ENCODE results near the gene SERPINA5.

SERPINA5 gene, protein sequence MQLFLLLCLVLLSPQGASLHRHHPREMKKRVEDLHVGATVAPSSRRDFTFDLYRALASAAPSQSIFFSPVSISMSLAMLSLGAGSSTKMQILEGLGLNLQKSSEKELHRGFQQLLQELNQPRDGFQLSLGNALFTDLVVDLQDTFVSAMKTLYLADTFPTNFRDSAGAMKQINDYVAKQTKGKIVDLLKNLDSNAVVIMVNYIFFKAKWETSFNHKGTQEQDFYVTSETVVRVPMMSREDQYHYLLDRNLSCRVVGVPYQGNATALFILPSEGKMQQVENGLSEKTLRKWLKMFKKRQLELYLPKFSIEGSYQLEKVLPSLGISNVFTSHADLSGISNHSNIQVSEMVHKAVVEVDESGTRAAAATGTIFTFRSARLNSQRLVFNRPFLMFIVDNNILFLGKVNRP

GRCh38 chr14:94581127-94581999 is at the start of gene SERPINA5:
SERPINA5 (plus strand) TSS chr14:94581426; CDS start chr14:94587363, 5,937 bp downstream.
- H3K27me3 Mint-ChIP-seq: peaks cover 4% of the 10 kb centered on the region
- H3K4me3 Mint-ChIP-seq: no peak within 1 kb of the TSS
- H3K27ac Mint-ChIP-seq: no peak within 1 kb of the TSS
- H3K36me3 Mint-ChIP-seq: no peaks in the 10 kb centered on the region
- H3K9me3 Mint-ChIP-seq: no peaks in the 10 kb centered on the region
- H3K4me1 Mint-ChIP-seq: no peaks in the 10 kb centered on the region

- peaks cover 4% of the 10 kb centered on the region for H3K9me3 Mint-ChIP-seq
- no peaks in the 10 kb centered on the region for H3K4me1 Mint-ChIP-seq
- peaks cover 5% of the 10 kb centered on the region for H3K27me3 Mint-ChIP-seq
- no peak overlapping the region for H3K4me3 Mint-ChIP-seq
- no peaks in the 10 kb centered on the region for H3K36me3 Mint-ChIP-seq
- no peak overlapping the region for H3K27ac Mint-ChIP-seq
Observed at GRCh38 chr14:94532447-94532846, 48.8 kb upstream of the SERPINA5 start.

DNA sequence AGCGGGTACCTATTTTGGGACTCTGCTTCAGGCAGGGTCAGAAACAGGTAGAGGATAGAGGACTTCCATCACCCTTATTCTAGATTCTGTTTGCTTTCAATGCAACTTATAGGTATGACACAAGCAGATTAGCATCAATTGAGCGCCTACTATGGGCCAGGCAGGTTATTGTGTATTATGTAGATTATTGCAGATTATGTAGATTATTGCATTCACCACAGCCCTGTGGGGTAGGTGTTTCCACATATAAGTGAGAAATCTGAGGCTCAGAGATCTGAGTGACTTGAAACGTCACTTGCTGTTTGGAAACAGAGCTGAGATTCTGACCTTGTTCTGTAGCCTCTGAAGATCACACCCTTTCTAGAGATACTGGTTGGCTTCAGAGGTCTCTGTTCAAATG is 45.7 kb upstream of the SERPINA5 start:
- H3K9me3 Mint-ChIP-seq: peaks cover 4% of the 10 kb centered on the region
- H3K27ac Mint-ChIP-seq: no peak overlapping the region
- H3K4me1 Mint-ChIP-seq: no peaks in the 10 kb centered on the region
- H3K36me3 Mint-ChIP-seq: no peaks in the 10 kb centered on the region
- peaks cover 5% of the 10 kb centered on the region for H3K27me3 Mint-ChIP-seq
- H3K4me3 Mint-ChIP-seq: no peak overlapping the region

DNA sequence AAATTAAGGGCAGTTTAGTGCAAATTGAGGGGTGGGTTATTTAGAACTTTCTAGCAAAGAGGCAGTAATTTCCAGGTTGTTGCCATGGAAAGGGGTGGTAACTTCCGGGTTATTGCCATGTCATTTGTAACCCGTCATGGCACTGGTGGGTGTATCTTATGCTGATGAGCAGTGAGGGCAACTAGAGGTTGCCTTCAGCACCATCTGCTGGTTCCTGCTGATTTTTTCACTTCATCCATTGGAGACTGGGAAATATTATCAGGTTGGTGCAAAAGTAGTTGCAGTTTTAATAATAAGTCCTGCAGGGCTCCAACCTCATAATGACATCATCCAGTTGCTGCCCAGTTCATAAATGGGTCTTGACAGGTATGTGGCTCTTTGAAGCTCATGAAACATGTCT is 44.4 kb upstream of the SERPINA5 start:
- Mint-ChIP-seq H3K27ac (no peak overlapping the region), H3K36me3 (no peaks in the 10 kb centered on the region), H3K4me3 (no peak overlapping the region), H3K27me3 (peaks cover 5% of the 10 kb centered on the region), H3K9me3 (peaks cover 4% of the 10 kb centered on the region), H3K4me1 (no peaks in the 10 kb centered on the region)

DNA sequence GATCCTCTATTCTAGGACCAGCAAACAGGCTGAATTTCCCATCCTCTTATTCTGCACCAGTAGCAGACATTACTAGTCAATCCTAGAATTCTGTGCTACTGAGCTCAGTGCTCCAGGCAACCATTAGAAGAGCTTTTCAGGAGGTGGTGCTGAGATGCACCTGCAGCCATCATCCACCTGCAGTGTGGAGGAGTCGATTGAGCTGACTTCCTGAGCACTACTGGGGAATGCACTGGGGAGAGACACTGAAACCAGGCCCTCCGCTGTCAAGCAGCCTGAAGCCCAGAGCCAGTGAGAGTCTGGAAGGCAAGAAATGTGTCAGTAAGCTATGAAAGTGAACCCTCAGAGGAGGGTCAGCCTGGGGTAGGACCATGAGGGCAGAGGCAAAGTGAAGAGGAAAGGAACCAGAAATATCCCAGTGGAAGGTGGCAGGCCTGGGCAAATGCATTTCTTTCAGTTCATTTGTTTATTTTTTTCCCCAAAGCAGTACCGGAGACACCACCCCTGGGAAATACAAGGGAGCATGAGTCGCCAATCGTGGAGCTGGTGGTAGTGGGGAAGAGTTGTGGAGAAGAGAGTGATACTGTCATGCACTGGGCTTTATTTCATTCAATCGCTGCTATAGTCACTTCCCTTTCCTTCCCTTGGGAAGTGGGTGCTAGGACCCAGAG is 43.0 kb upstream of the SERPINA5 start:
- no peak overlapping the region for H3K4me3 Mint-ChIP-seq
- H3K27me3 Mint-ChIP-seq: peaks cover 4% of the 10 kb centered on the region
- no peaks in the 10 kb centered on the region for H3K4me1 Mint-ChIP-seq
- peaks cover 3% of the 10 kb centered on the region for H3K9me3 Mint-ChIP-seq
- H3K27ac Mint-ChIP-seq: no peak overlapping the region
- no peaks in the 10 kb centered on the region for H3K36me3 Mint-ChIP-seq

GRCh38 chr14:94539181-94539580 is 42.0 kb upstream of the SERPINA5 start:
- Mint-ChIP-seq H3K4me1 (no peaks in the 10 kb centered on the region), H3K27ac (no peak overlapping the region)

GRCh38 chr14:94540031-94540794 is 41.0 kb upstream of the SERPINA5 start:
- H3K27ac Mint-ChIP-seq: no peak overlapping the region
- no peaks in the 10 kb centered on the region for H3K27me3 Mint-ChIP-seq
- no peaks in the 10 kb centered on the region for H3K36me3 Mint-ChIP-seq
- no peak overlapping the region for H3K4me3 Mint-ChIP-seq
- H3K4me1 Mint-ChIP-seq: no peaks in the 10 kb centered on the region
- no peaks in the 10 kb centered on the region for H3K9me3 Mint-ChIP-seq

More at GRCh38 chr14:94539181-94539580, 42.0 kb upstream of the SERPINA5 start:
- Mint-ChIP-seq H3K27me3 (no peaks in the 10 kb centered on the region), H3K9me3 (no peaks in the 10 kb centered on the region), H3K4me3 (no peak overlapping the region), H3K36me3 (no peaks in the 10 kb centered on the region)

DNA sequence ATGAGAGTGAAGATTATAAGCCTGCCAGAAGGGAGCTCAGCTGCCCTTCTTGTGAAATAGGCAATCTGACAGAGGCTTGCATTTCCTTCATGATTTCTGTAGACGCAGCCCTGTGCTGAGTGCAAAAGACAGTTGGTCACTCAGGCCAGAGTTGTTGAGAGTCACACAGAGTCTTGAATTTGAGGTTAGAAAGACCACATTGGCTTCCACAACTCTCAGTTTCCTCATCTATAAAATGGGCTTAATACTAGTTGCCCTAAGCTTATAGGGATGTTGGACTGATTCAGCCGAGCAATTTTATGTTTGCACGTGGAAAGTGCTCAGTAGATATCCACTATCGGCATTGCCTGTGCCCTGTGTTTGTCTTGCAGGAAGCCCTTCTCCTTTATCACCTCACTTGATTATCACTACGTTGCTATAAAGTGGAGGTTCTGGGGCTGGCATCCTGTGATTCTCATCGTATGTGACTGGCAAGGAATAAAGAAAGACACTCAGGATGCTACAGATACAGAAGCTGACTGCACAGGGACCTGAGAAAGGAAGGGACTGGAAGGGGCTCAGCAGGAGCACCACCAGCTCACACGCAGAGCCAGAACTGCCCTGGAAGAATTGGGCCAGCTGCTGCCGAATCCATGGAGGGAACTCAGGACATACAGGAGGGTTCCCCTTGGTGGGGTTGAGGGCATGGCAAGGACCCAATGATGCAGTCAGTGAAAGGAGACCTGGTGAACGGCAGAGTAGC is 39.8 kb upstream of the SERPINA5 start:
- no peaks in the 10 kb centered on the region for H3K9me3 Mint-ChIP-seq
- H3K36me3 Mint-ChIP-seq: no peaks in the 10 kb centered on the region
- no peak overlapping the region for H3K27ac Mint-ChIP-seq
- H3K4me3 Mint-ChIP-seq: no peak overlapping the region
- H3K4me1 Mint-ChIP-seq: no peaks in the 10 kb centered on the region
- no peaks in the 10 kb centered on the region for H3K27me3 Mint-ChIP-seq

DNA sequence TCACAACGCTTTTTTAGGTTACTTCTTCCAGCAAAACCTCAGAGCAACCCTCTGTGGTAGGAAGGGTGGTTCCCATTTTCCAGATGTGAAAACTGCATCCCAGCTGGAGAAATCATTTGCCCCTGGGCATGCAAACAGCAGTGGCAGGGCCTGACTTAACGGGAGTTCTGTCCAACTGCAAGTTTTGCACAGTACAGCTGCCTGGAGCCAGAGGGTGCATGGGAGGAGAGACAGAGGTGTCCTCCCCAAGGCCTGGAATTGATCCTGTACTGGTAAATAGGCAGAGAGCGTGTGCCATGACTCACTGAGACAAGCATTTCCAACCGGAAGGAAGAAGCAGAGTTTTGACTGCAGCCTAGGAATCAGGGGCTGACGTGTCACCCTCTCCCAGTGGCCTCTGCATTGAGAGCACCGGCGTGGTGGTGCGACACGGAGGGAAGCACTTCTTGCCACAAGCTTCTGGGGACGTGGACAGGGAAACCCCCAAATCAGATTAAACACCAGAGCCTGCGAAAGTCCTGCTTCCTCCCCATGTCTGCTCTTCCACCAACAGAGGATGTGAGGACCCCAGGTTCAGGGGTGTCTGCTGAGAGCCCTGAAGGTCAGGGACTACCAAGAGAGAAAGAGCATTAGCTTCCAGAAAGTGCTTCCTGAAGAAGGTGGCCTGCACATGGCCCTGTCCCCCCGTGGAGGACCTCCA is 39.0 kb upstream of the SERPINA5 start:
- Mint-ChIP-seq H3K4me1 (no peaks in the 10 kb centered on the region), H3K4me3 (no peak overlapping the region), H3K27ac (no peak overlapping the region), H3K36me3 (no peaks in the 10 kb centered on the region), H3K9me3 (no peaks in the 10 kb centered on the region), H3K27me3 (no peaks in the 10 kb centered on the region)

DNA sequence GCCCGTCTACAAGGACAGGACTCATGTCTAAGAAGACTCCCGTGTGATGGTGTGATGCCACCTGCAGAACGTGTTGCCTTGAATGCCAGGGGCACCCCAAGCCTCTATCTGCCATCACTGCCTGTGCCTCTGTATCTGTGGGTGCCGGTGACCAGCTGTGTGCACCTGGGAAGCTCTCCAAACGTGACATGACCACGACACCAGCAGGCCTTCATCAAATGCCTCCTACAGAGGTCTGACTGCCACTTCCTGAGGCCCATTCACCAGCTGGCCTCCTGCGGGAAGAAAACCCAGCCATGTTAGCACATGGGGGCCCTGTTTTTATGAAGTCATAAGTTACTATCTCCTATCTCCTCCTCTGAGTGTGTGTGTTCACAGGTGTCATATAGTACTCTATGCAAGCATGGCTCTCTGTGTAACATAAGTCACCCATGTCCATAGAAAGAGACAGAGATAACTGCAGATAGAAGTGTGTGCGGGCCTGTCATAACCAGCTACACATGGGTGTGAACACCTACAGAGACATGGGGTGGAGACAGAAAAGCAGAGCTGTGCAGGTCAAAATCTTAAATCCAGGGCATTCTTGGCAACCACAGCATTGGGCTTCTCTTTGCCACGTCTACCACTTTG is 38.3 kb upstream of the SERPINA5 start:
- Mint-ChIP-seq H3K4me1 (no peaks in the 10 kb centered on the region), H3K4me3 (no peak overlapping the region), H3K27me3 (no peaks in the 10 kb centered on the region), H3K27ac (no peak overlapping the region), H3K36me3 (no peaks in the 10 kb centered on the region), H3K9me3 (no peaks in the 10 kb centered on the region)

DNA sequence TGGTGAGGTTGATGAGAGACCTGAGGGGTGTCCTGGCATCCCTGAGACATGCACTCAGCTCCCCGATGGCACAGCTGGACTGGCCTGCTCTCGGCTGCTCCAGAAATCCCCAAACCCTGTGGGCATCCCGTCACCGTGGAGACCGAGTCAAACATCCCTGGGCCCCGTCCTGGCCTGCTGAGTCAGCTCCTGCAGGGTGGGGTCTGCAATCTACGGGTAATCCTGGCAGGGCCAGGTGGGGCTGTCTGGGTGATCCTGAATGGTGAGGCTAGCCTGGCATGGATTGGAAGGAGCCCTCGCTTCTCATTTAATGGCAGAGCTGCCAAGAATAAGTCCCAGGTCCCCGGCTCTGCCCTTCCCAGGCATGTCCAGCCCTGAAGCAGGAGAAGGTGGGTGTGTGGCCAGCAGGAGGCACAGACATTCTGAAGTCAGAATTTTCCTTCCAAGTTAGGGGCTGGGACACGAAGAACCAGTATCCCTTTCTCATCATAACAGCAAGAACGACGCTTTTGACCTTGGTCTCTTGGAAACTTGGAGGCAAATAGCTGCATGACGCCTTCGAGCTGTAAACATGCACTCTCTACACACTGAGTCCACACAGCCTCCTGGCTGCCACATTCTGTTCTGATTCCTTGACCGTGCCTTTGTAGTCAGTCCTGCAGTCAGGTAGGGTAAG is 37.6 kb upstream of the SERPINA5 start:
- Mint-ChIP-seq H3K36me3 (no peaks in the 10 kb centered on the region), H3K4me1 (no peaks in the 10 kb centered on the region), H3K4me3 (no peak overlapping the region), H3K27ac (no peak overlapping the region), H3K27me3 (no peaks in the 10 kb centered on the region), H3K9me3 (no peaks in the 10 kb centered on the region)

GRCh38 chr14:94544726-94545125 is 36.5 kb upstream of the SERPINA5 start:
- H3K27ac Mint-ChIP-seq: no peak overlapping the region
- no peaks in the 10 kb centered on the region for H3K27me3 Mint-ChIP-seq
- no peaks in the 10 kb centered on the region for H3K9me3 Mint-ChIP-seq
- no peak overlapping the region for H3K4me3 Mint-ChIP-seq
- no peaks in the 10 kb centered on the region for H3K4me1 Mint-ChIP-seq
- H3K36me3 Mint-ChIP-seq: no peaks in the 10 kb centered on the region

DNA sequence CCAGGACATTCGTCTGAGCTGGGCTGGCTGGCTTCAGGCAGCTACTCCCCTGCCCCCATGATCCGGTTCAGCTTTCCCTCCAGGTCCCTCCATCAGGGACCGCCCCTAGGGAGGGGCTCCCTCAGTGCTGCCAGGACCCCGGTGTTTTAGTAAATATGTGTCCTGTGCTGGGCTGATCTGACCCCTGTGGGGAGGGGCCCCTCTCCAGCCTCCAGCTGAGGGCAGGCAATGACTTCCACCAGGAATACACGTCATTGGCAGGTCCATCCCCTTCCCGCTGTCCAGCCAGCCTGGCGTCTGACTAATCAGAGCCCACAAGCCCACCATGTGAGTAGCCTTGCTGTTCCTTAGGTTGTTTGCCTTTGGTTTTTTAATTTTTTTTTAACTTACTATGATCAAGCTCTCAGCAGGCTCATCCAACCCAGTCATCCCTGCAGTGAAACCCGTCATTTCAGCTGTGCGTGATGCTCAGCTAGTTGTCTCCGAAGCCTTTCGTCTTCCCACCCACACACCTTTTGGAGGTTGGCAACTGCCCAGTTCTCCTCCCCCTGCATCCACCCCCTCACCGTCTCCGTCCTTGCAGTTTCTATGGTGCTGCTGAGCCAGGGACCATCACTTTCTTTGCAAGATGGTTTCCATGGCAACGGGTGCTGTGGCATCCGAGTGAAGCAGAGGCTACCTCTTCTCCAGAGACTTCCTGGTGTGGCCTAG is 35.9 kb upstream of the SERPINA5 start:
- H3K4me1 Mint-ChIP-seq: no peaks in the 10 kb centered on the region
- H3K27me3 Mint-ChIP-seq: no peaks in the 10 kb centered on the region
- H3K36me3 Mint-ChIP-seq: no peaks in the 10 kb centered on the region
- no peak overlapping the region for H3K4me3 Mint-ChIP-seq
- no peak overlapping the region for H3K27ac Mint-ChIP-seq
- no peaks in the 10 kb centered on the region for H3K9me3 Mint-ChIP-seq

Measured in activated naive CD4-positive, alpha-beta T cell treated with anti-CD3 and anti-CD28 coated beads, Interleukin-2, amount 50 U/mL, for 24 hours (primary cell).